ENCODE results near the gene CEACAM20.
"Not testable (repeated sequence)": the region's sequence is repeated elsewhere in the genome, so short reads cannot be mapped to it uniquely, and the experiment has no call there.

Gene CEACAM20

DNA sequence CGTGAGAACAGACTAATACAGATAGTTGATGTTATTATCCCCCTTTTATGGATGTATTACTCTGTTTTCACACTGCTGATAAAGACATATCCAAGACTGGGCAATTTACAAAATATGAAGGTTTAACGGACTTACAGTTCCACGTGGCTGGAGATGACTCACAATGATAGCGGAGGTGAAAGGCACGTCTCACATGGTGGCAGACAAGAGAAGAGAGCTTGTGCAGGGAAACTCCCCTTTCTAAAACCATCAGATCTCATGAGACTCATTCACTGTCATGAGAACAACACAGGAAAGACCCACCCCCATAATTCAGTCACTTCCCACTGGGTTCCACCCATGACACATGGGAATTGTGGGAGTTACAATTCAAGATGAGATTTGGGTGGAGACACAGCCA, 60.7 kb downstream of the CEACAM20 start:
- DNase-seq, result not testable (repeated sequence)

- DNase-seq, result not testable (repeated sequence)
Measured at GRCh38 chr19:44462600-44463286, 66.7 kb downstream of the CEACAM20 start.
